Endodermal cell (in vitro differentiated cells): ENCODE data around the gene APBA2. TPM values are rescaled to one million over a fixed set of nuclear protein-coding genes. Genes with fewer than 3 reads are reported as not detected.

Source experiments
- DNase-seq: peaks from one replicate; pipeline ENCODE4 v3.0.0-alpha.2; 2017
- H3K27ac ChIP-seq: 2 replicates; pipeline ENCODE4 v1.5.1; 2013; ENCODE audit warnings: mild to moderate bottlenecking, low read depth, low read length, moderate library complexity
- H3K27me3 ChIP-seq: 2 replicates; pipeline ENCODE4 v1.6.1; 2013; ENCODE audit warnings: mild to moderate bottlenecking, low read length, moderate library complexity; ENCODE audit not compliant: insufficient read depth, control insufficient read depth, poor library complexity, severe bottlenecking
- H3K36me3 ChIP-seq: 2 replicates; pipeline ENCODE4 v1.7.0; 2013; ENCODE audit warnings: mild to moderate bottlenecking, low read length, moderate library complexity; ENCODE audit not compliant: control insufficient read depth, insufficient read depth
- H3K4me1 ChIP-seq: one replicate; pipeline ENCODE4 v1.7.0; 2013; ENCODE audit warnings: low read length; ENCODE audit not compliant: control insufficient read depth, insufficient read depth
- H3K4me3 ChIP-seq: 2 replicates; pipeline ENCODE4 v1.5.1; 2013; ENCODE audit warnings: mild to moderate bottlenecking, low read length, moderate library complexity
- H3K9ac ChIP-seq: 2 replicates; pipeline ENCODE4 v1.6.1; 2013; ENCODE audit warnings: mild to moderate bottlenecking, low read length, moderate library complexity; ENCODE audit not compliant: poor library complexity, severe bottlenecking; ENCODE audit errors: extremely low read depth
- H3K9me3 ChIP-seq: 2 replicates; pipeline ENCODE4 v1.6.1; 2013; ENCODE audit warnings: mild to moderate bottlenecking, low read length, moderate library complexity; ENCODE audit not compliant: control insufficient read depth
- H3K27ac Mint-ChIP-seq: 2 replicates; pipeline ENCODE4 v1.8.0; 2020; ENCODE audit warnings: mixed read lengths
- H3K27me3 Mint-ChIP-seq: 2 replicates; pipeline ENCODE4 v1.8.0; 2021; ENCODE audit warnings: mild to moderate bottlenecking, mixed read lengths; ENCODE audit not compliant: insufficient read depth
- H3K36me3 Mint-ChIP-seq: 2 replicates; pipeline ENCODE4 v1.8.0; 2020; ENCODE audit warnings: low read depth, mixed read lengths
- H3K4me1 Mint-ChIP-seq: 2 replicates; pipeline ENCODE4 v1.8.0; 2020; ENCODE audit warnings: mixed read lengths
- H3K4me3 Mint-ChIP-seq: 2 replicates; pipeline ENCODE4 v1.8.0; 2020; ENCODE audit warnings: mild to moderate bottlenecking, moderate library complexity, mixed read lengths
- H3K9me3 Mint-ChIP-seq: 2 replicates; pipeline ENCODE4 v1.8.0; 2020; ENCODE audit warnings: mild to moderate bottlenecking, mixed read lengths
- WGBS, 2 experiments: methylation state at CpG; one replicate each; pipeline versions ENCODE4 v1.1.5 to v1.1.7; 2013; ENCODE audit warnings: missing lambda C conversion rate in 2 of 2, mixed read lengths in 1 of 2; ENCODE audit not compliant: insufficient coverage in 1 of 2, insufficient read length in 1 of 2; 5-methylcytosine and 5-hydroxymethylcytosine counted together
- total RNA-seq, 2 donors: library from RNA; stranded (reverse); fragmentation: NEBNext Ultra II Directional in 1 of 2; extraction: Animal tissue kit (Norgen Biotek cat#: 25700) in 1 of 2; gene quantifications; 2 replicates in 1 of 2; 3 replicates in 1 of 2; pipeline ENCODE4 v1.2.1, GENCODE V29; 2021
- TF ChIP-seq, protein P1 (sequence below): fragments of 200-600 bp; sonication (generic); conservative IDR thresholded peaks from 2 replicates; pipeline ENCODE4 v1.5.0; 2021; ENCODE audit warnings: antibody characterized with exemption, mild to moderate bottlenecking

Gene APBA2
- total RNA-seq, 2 donors from 2014 or later: 27.1 to 27.3 TPM

DNA sequence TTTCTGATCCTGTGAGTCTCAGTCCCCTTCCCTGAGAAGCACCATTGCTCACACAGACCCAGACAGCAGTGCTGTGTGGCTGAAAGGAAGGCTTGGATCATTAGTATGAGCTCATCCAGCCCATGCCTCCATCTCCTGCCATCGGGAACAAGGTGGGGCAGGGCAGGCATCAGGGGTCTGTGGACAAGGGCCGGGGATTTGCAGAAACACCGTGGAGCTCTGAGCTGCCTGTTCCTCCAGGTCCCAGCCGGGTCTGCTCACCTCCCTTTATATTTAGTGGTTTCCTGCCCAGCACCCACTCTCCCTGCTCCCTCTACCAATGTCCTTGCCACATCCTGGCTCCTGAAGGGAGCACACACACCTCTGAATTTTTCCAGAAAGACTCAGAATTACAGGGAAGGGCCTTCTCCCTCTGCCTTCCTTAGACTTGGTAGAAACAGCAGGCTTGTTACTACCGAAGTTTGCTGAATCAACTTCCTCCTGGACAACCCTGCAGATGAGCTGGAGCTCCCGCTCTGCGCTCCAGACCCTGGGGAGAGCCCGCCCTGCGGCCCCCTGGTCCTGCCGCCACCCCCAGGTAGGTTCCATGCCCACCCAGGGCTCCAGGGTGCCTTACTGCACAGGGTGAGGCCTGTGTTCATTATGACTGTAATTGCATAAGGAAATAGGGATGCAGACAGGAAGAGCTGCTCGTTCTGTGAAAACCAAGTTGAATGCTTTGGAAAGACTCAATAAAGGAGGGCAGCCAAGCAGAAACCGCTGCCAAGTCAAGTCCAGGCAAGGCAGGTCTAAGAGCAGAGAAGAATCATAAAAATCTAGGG, 255.7 kb downstream of the APBA2 start:
- Mint-ChIP-seq H3K27me3 (no peaks in the 10 kb centered on the region), H3K36me3 (peaks cover 3% of the 10 kb centered on the region), H3K4me1 (peaks cover 37% of the 10 kb centered on the region), H3K9me3 (no peaks in the 10 kb centered on the region), H3K27ac (peak overlapping the region; percentile 91), H3K4me3 (no peak overlapping the region)
- Histone ChIP-seq H3K27me3 (no peaks in the 10 kb centered on the region), H3K4me3 (no peak overlapping the region), H3K36me3 (no peaks in the 10 kb centered on the region), H3K4me1 (peaks cover 8% of the 10 kb centered on the region), H3K9ac (no peak overlapping the region), H3K27ac (no peak overlapping the region), H3K9me3 (no peaks in the 10 kb centered on the region)
- TF ChIP-seq, protein P1, sequence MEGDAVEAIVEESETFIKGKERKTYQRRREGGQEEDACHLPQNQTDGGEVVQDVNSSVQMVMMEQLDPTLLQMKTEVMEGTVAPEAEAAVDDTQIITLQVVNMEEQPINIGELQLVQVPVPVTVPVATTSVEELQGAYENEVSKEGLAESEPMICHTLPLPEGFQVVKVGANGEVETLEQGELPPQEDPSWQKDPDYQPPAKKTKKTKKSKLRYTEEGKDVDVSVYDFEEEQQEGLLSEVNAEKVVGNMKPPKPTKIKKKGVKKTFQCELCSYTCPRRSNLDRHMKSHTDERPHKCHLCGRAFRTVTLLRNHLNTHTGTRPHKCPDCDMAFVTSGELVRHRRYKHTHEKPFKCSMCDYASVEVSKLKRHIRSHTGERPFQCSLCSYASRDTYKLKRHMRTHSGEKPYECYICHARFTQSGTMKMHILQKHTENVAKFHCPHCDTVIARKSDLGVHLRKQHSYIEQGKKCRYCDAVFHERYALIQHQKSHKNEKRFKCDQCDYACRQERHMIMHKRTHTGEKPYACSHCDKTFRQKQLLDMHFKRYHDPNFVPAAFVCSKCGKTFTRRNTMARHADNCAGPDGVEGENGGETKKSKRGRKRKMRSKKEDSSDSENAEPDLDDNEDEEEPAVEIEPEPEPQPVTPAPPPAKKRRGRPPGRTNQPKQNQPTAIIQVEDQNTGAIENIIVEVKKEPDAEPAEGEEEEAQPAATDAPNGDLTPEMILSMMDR: no peak
- DNase-seq: peak; percentile 38
- WGBS, 2 experiments: 87 to 93% methylated on average over 9 to 12 of the region's 12 CpGs

- Mint-ChIP-seq H3K4me3 (no peak overlapping the region), H3K27ac (no peak overlapping the region), H3K9me3 (no peaks in the 10 kb centered on the region), H3K4me1 (peaks cover 37% of the 10 kb centered on the region), H3K36me3 (peaks cover 3% of the 10 kb centered on the region), H3K27me3 (no peaks in the 10 kb centered on the region)
- Histone ChIP-seq H3K4me3 (no peak overlapping the region), H3K9me3 (no peaks in the 10 kb centered on the region), H3K9ac (no peak overlapping the region), H3K27me3 (no peaks in the 10 kb centered on the region), H3K27ac (no peak overlapping the region), H3K4me1 (peaks cover 8% of the 10 kb centered on the region), H3K36me3 (no peaks in the 10 kb centered on the region)
- WGBS, 2 experiments: 93 to 95% methylated on average over 8 of the region's 8 CpGs
- TF ChIP-seq, protein P1: no peak
- DNase-seq: no peak
These were observed 256.5 kb downstream of the APBA2 start for GRCh38 chr15:29142129-29142747.

DNA sequence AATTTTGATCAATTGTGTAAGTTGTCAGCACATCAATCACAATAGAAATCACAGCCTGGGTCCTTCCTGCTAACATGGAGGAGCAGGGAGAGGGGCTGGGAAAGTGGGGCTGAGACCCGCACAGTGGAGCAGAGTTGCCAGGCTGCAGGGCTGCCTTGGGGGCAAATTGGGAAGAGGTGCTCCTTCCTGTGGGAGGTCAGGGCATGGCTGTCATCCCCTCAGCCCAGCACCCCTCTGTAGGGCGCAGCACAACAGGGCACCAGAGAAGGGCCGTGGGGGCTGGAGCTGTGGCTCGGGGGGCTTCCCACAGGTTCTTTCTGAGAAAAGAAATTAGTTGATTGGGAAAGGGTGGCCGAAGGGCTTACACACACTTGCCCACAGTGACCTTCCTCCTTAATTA, 257.5 kb downstream of the APBA2 start:
- H3K27ac ChIP-seq: no peak overlapping the region
- DNase-seq: no peak

More for the DNA sequence above, 257.5 kb downstream of the APBA2 start:
- no peak overlapping the region for H3K27ac Mint-ChIP-seq
- 94 to 100% methylated on average over 1 to 5 of the region's 5 CpGs for WGBS, 2 experiments
- Histone ChIP-seq H3K4me3 (no peak overlapping the region), H3K4me1 (peaks cover 8% of the 10 kb centered on the region), H3K27me3 (no peaks in the 10 kb centered on the region), H3K9ac (no peak overlapping the region), H3K36me3 (no peaks in the 10 kb centered on the region), H3K9me3 (no peaks in the 10 kb centered on the region)
- H3K4me1 Mint-ChIP-seq: peaks cover 35% of the 10 kb centered on the region
- no peaks in the 10 kb centered on the region for H3K27me3 Mint-ChIP-seq
- no peaks in the 10 kb centered on the region for H3K9me3 Mint-ChIP-seq
- TF ChIP-seq, protein P1: no peak
- no peak overlapping the region for H3K4me3 Mint-ChIP-seq
- peaks cover 3% of the 10 kb centered on the region for H3K36me3 Mint-ChIP-seq
